ENCODE measurements around the gene TTC23.

The TTC23 gene

DNA sequence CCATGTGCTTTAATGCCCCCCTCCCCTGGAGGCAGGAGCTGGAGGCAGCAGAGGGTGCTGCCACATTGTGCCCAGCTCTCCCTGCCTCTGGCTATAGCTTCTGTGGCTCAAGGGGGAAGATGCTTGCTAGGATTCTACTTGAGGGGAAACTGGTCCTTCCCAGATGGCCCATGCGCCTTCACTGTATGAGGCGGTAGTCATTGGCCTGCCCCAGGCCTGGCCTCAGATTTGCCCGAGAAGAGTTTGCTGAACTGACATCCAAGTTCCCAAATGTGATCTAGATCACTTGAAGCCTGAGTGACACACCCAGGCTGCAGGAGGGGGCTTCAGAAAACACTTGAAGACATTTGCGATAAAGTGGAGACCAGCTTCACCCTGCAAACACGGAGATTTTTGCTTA is 140.4 kb downstream of the TTC23 start:
- DNase-seq = no peak

DNA sequence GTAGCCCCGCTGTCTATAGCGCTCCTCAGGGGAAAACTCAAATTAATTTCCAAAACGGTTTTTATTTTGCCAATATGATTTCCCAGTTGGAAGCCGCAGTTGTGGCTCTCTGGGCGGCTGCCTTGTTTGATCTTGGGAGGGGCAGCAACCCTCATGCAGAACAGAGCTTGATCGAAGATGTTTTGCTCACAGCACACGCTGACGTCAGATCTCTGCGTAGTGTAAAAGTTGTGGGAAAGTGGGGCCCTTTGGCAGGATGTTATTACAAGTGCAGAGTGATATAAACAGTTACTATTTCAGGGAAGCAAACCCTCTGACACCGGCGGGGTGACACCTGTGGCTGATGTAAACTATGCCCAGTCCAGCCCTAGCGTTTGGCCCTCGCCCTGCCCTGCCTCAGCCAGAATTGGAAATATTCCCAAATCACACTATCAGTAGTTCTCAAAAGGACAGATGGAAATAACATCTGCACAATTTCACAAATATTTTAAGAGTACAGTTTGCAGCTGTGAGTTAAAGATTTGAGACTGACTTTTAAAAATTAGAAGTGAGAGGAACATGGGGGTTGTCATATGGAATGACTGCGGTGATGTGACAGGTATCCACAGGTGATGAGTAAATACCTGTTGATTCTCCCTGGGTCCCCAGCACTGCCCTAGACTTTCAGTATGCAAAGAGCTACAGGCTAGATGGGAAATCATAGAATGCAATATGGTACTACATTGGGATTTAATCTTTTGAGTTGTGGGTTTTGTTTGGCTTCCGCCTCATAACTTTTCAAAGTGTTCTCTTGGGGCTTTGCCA is 142.8 kb downstream of the TTC23 start:
- no peak overlapping the region for H2AFZ ChIP-seq (ENCODE audit: low read length)

More for the DNA sequence above, 140.4 kb downstream of the TTC23 start:
- H3F3A ChIP-seq (ENCODE audit: insufficient read depth, low read length) = no peaks in the 10 kb centered on the region
- no peaks in the 10 kb centered on the region for H3K4me1 ChIP-seq (ENCODE audit: low read length)
- no peak overlapping the region for H3K4me3 ChIP-seq (ENCODE audit: low read length)
- H3K9me2 ChIP-seq (replicated peaks; ENCODE audit: insufficient read depth, low read length) = no peaks in the 10 kb centered on the region
- H3K27ac ChIP-seq (ENCODE audit: low read length) = no peak overlapping the region
- no peaks in the 10 kb centered on the region for H4K20me1 ChIP-seq (ENCODE audit: insufficient read depth, low read length)
- H3K79me2 ChIP-seq (ENCODE audit: low read length) = no peaks in the 10 kb centered on the region
- no peak overlapping the region for H2AFZ ChIP-seq (ENCODE audit: low read length)
- H3K4me2 ChIP-seq (ENCODE audit: low read depth, low read length) = no peak overlapping the region
- no peaks in the 10 kb centered on the region for H3K9me3 ChIP-seq (replicated peaks; ENCODE audit: insufficient read depth, low read length)
- H3K36me3 ChIP-seq (replicated peaks; ENCODE audit: insufficient read depth, low read length) = no peaks in the 10 kb centered on the region
- no peaks in the 10 kb centered on the region for H3K27me3 ChIP-seq (replicated peaks; ENCODE audit: insufficient read depth, low read length)
- no peak for TF ChIP-seq EZH2phosphoT487 (IDR thresholded peaks at IDR 0.05; ENCODE audit: low read length)
- TF ChIP-seq, protein P1, sequence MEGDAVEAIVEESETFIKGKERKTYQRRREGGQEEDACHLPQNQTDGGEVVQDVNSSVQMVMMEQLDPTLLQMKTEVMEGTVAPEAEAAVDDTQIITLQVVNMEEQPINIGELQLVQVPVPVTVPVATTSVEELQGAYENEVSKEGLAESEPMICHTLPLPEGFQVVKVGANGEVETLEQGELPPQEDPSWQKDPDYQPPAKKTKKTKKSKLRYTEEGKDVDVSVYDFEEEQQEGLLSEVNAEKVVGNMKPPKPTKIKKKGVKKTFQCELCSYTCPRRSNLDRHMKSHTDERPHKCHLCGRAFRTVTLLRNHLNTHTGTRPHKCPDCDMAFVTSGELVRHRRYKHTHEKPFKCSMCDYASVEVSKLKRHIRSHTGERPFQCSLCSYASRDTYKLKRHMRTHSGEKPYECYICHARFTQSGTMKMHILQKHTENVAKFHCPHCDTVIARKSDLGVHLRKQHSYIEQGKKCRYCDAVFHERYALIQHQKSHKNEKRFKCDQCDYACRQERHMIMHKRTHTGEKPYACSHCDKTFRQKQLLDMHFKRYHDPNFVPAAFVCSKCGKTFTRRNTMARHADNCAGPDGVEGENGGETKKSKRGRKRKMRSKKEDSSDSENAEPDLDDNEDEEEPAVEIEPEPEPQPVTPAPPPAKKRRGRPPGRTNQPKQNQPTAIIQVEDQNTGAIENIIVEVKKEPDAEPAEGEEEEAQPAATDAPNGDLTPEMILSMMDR (IDR thresholded peaks at IDR 0.05; ENCODE audit: low read length) = no peak
- TF ChIP-seq EZH2 (optimal IDR thresholded peaks at IDR 0.05; ENCODE audit: low read depth, low read length) = no peak
- H3K9ac ChIP-seq (ENCODE audit: low read length) = no peak overlapping the region

DNA sequence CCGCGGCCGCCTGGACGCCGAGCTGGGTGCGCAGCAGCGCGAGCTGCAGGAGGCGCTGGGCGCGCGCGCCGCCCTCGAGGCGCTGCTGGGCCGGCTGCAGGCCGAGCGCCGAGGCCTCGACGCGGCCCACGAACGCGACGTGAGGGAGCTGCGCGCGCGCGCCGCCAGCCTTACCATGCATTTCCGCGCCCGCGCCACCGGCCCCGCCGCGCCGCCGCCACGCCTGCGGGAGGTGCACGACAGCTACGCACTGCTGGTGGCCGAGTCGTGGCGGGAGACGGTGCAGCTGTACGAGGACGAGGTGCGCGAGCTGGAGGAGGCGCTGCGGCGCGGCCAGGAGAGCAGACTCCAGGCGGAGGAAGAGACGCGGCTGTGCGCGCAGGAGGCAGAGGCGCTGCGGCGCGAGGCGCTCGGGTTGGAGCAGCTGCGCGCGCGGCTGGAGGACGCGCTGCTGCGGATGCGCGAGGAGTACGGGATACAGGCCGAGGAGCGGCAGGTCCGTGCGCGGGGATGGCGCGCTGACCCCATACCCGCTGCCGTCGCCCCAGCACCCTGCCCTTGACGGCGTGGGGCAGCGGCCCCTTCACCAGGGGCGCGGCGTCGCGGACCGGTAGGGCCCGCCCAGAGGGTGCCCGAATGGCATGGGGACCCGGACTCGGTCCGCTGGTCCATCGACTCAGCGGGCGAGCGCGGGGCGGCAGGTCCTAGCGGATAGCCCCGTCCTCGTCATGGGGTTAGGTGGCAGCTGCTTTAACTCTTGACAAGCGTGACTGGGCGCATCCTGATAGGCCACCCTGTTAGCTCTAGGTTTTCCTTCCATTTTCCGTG is 143.7 kb downstream of the TTC23 start:
- Histone ChIP-seq H4K20me1 (ENCODE audit: insufficient read depth, low read length) (no peaks in the 10 kb centered on the region), H3K9me3 (replicated peaks; ENCODE audit: insufficient read depth, low read length) (no peaks in the 10 kb centered on the region), H3K27ac (ENCODE audit: low read length) (no peak overlapping the region), H3K36me3 (replicated peaks; ENCODE audit: insufficient read depth, low read length) (no peaks in the 10 kb centered on the region), H3K4me1 (ENCODE audit: low read length) (no peaks in the 10 kb centered on the region), H3K4me3 (ENCODE audit: low read length) (no peak overlapping the region), H3K79me2 (ENCODE audit: low read length) (no peaks in the 10 kb centered on the region), H2AFZ (ENCODE audit: low read length) (no peak overlapping the region), H3K9me2 (replicated peaks; ENCODE audit: insufficient read depth, low read length) (no peaks in the 10 kb centered on the region), H3F3A (ENCODE audit: insufficient read depth, low read length) (no peaks in the 10 kb centered on the region), H3K27me3 (replicated peaks; ENCODE audit: insufficient read depth, low read length) (no peaks in the 10 kb centered on the region), H3K4me2 (ENCODE audit: low read depth, low read length) (no peak overlapping the region), H3K9ac (ENCODE audit: low read length) (no peak overlapping the region)
- no peak for TF ChIP-seq EZH2 (optimal IDR thresholded peaks at IDR 0.05; ENCODE audit: low read depth, low read length)
- TF ChIP-seq EZH2phosphoT487 (IDR thresholded peaks at IDR 0.05; ENCODE audit: low read length) = no peak
- TF ChIP-seq, protein P1 (IDR thresholded peaks at IDR 0.05; ENCODE audit: low read length) = no peak
- DNase-seq = no peak

More for the DNA sequence above, 142.8 kb downstream of the TTC23 start:
- no peaks in the 10 kb centered on the region for H3K79me2 ChIP-seq (ENCODE audit: low read length)
- no peaks in the 10 kb centered on the region for H3K36me3 ChIP-seq (replicated peaks; ENCODE audit: insufficient read depth, low read length)
- no peaks in the 10 kb centered on the region for H3F3A ChIP-seq (ENCODE audit: insufficient read depth, low read length)
- no peak overlapping the region for H3K9ac ChIP-seq (ENCODE audit: low read length)
- H3K9me3 ChIP-seq (replicated peaks; ENCODE audit: insufficient read depth, low read length) = no peaks in the 10 kb centered on the region
- TF ChIP-seq EZH2 (optimal IDR thresholded peaks at IDR 0.05; ENCODE audit: low read depth, low read length) (no peak), EZH2phosphoT487 (IDR thresholded peaks at IDR 0.05; ENCODE audit: low read length) (no peak)
- TF ChIP-seq, protein P1 (IDR thresholded peaks at IDR 0.05; ENCODE audit: low read length) = no peak
- no peaks in the 10 kb centered on the region for H3K9me2 ChIP-seq (replicated peaks; ENCODE audit: insufficient read depth, low read length)
- no peak overlapping the region for H3K4me2 ChIP-seq (ENCODE audit: low read depth, low read length)
- no peak for DNase-seq
- H3K27me3 ChIP-seq (replicated peaks; ENCODE audit: insufficient read depth, low read length) = no peaks in the 10 kb centered on the region
- H4K20me1 ChIP-seq (ENCODE audit: insufficient read depth, low read length) = no peaks in the 10 kb centered on the region
- H3K27ac ChIP-seq (ENCODE audit: low read length) = no peak overlapping the region
- no peaks in the 10 kb centered on the region for H3K4me1 ChIP-seq (ENCODE audit: low read length)
- no peak overlapping the region for H3K4me3 ChIP-seq (ENCODE audit: low read length)

Data from MM.1S (cell line).